ENCODE data around the gene TACC3.

Gene TACC3

DNA sequence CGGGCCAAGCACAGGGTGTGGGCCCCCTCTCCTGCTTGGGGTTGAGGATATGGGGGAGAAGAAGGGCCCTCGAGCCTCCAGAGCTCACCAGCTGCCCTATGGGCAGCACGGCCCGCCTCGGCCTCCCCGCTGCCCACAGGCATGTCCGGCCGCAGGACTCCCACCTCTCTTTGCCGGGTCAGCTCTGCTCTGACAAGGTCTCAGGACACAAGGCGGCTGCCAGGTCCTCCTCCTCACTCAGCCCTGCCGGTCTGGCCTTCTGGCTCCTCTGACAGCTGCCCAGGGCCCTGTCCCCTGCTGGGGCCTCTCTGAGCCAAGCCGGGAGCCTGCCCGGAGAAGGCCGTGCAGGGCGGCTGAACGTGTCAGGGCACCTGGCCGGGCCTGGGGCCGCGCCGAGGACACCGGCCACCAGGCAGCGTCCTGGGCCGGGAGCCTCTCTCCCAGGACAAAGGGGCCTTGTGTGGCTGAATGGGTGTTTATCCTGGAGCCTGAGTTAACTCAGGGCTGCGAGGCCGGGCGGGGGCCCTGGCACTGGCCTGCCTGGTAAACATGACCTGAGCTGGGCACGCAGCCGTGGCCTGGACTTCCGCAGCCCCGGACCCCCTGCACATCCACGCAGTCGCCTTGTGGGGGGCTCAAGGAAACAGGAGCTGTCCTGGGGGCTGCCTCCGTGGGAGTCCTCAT lies 25.7 kb downstream of the TACC3 start:
- no peak for DNase-seq (ENCODE audit: low spot score)

DNA sequence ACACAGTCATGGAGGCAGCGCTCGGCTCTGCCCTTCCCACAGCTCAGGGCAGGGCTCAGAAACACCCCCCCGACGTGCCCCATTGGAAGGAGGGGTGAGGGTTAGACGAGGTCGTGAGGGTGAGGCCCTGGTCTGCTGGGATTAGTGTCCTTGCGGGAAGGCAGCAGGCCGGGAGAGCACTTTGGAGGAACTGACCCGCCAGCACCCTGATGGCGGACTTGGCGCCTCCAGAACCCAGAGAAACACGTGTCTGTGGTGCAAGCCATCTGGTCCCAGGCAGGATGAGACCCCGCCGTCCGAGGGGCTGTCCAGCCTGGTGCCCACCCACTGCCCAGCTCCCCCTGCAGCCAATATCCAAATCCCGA lies 26.3 kb downstream of the TACC3 start:
- DNase-seq (ENCODE audit: low spot score), result no peak

DNA sequence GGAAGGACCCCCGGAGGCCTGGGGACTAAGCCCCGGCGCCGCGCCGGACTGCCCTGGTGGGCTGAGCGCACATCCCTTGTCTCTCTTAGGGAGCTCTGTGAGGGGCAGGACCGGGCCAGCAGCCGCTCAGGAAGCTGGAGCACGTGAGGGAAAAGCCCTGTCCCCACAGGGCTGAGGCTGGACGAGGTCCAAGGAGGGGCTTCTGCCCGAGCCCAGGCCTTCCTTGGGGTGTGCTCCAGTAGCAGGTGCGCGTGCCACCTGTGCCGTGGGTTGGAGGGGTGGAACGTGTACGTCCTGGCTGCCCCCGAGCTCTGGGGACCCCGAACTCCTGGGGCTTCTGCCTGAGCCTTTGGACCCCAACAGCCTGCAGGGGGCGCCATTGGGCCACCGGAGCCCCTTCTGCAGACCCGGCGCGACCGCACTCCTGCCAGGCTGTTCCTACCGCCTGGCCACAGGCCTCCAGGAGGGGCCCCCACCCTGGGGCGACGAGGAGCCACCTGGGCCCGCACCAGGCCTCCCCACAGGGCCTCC lies 27.2 kb downstream of the TACC3 start:
- DNase-seq (ENCODE audit: low spot score), result peak; percentile 84

DNA sequence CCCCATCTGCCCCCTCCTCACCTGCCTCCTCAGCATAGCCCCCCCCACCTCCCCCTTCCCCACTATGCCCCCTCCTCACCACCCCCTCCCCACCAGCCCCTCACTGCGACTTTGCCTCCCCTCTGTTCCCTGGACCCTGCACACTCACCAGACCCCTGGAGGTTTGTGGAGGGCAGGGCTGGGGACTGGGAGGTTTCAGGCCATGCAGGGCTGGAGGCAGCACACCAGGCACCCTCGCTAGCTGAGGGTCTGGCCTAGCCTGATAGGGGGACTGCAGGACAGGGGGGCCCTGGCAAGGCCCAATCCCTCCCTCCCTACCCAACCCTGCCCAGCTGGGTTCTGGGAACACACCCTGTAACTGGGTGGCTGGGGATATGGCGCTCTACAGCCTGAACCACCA lies 28.0 kb downstream of the TACC3 start:
- no peak for DNase-seq (ENCODE audit: low spot score)

DNA sequence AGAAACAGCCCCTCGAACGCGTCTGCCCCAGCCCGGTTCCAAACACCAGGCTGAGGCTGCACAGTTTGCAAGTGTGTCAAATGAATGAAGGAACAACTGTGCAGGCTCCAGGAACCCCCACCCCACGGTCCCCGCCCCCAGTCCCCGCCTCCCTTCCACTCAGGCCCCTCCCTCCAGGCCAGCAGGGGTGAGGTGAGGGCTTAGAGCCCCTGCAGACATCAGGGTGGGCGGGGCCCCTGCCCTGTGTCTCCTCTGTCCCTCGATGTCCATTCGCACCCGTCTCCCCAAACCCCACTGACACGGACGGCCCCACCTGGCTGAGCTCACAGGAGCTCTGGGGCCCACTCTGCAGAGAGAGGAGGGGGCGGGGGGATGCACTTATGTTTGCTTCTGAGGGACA lies 28.5 kb downstream of the TACC3 start:
- no peak for DNase-seq (ENCODE audit: low spot score)

DNA sequence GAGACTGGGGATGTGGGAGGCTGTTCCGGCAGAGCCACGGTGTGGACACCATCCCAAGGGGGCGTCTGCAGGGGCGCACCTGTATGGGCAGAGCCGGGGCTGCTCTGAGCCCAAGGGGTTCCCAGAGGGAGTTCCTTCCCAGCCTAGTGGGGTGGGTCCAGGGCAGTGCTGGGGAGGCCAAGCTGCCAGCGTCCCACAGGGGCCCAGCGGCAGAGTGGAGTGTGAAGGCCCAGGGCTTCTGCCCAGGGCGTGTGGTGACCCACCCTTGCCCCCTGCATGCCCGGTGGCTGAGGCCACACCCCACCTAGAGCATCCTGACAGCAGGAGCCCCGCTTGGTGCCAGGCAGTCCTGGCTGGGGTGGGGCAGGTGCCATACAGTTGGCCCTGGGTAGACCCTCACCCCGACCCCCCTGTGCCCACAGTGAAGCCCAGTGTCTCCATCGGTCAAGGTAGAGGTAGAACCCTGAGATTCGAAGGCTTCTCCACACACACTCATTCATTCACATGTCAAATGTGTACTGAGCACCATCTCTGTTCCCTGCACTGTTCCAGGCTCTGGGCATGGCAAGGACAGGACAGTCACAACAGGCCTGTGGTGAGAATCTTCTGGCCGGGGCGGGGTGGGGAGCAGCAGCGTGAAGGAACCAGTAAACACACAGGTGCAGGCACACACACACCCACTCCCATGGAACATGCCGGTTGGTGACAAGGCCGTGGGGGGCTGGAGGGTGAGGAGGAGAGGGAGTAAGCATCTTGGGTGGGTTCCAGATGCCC lies 29.2 kb downstream of the TACC3 start:
- DNase-seq (ENCODE audit: low spot score), result no peak

DNA sequence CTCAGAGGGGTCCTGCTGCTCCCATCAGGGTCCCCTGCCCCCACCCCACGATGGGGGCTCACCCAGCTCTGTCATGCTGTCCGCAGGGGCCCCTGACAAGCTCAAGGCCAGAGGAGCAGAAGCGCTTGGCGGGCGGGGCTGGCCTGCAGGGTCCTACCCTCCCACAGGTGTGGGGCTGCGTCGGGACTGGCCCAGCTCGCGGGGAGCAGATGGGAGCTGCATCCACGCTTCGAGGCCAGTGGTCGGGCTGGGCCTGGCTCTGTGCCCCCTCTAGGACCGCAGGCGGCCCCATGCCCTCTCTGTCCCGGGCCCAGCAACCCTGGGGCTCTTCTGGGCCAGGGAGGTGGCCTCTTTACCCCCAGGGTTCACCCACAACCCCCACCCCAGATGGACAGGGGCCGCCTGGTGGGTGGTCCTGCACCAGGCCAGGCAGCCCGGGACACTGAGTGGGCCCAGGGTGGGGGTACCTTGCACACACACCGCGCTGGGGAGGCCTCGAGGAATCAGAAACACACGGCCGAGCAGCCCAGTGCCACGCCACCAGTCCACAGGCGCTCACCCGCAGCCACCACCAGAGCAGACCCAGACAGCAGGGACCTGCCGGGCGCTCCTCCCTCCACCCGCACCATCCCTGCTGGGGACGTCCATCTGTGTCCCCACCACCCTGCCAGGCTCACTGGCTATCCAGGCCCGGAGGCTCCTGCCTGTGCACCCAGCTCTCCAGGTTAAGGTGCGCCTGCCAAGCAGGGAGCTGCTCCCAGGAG lies 30.0 kb downstream of the TACC3 start:
- no peak for DNase-seq (ENCODE audit: low spot score)

DNA sequence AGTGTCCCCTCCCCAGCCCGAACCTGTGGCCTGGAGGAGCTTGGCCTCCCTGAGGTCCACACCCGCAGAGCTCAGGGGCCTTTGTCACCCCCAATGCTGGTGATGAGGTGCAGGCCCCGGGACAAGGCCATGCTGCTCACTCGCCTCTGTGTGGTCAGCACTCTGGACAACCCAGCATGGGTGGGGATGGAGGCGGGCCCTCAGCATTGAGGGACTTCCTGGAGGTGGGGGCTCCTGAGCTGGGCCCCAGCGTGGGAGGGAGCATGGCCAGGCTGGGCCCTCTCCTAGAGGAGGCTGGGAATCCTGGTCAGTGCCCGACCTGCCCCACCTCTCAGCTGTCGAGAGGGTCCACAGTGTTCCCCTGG lies 30.6 kb downstream of the TACC3 start:
- no peak for DNase-seq (ENCODE audit: low spot score)

DNA sequence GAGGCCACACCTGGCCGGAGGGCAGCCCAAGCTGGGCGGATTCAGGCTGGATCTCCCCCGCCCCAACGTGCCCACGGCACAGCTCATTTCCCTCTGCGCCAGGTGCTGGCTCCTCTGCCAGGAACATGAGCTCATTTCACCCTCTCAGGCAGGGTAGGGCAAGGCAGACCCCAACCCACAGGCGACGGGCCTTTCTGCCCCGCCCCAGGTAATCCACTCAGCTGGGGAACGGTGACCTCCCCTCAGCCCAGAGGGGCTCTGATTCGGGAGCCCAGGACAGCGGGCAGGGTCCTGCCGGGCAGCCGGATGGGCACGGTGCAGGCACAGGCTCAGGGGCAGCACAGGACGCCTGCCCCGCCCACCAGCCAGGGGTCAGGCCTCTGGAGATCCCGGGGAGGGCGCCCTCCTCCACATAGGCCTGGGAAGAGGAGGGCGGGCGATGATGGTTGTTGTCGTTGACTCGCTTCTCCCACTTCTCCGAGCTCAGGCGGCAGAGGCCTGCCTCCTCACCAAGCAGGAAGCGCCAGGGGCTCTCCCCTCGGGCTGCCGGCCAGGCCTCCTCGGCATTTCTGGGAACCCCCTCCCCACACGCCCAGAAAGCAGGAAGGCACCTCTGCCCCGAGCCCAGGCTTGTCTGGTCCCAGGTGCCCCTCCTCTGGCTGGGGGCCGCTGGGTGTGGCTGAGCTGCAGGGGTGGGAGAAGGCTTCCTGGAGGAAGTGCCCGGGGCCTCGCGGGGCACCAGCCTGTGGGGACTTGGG lies 31.1 kb downstream of the TACC3 start:
- DNase-seq (ENCODE audit: low spot score), result no peak

DNA sequence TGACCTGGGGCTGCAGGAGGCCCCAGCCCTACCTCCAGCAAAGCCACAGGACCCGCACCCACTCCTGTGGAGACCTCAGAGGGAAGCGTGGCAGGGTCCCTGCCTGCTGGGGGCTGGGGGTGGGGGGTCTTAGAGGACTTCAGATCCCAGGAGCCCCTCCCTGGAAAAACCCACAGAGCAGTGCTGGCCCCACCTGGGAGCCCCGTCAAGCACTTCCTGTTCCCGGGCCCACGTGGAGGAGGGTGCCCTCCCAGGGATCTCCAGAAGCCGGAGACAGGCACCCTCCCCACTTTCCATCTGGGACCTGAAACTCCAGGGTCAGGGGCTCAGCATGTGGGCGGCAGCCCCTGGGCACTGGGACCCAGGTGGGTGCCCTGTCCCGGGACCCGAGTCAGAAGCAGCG lies 32.0 kb downstream of the TACC3 start:
- no peak for DNase-seq (ENCODE audit: low spot score)

DNA sequence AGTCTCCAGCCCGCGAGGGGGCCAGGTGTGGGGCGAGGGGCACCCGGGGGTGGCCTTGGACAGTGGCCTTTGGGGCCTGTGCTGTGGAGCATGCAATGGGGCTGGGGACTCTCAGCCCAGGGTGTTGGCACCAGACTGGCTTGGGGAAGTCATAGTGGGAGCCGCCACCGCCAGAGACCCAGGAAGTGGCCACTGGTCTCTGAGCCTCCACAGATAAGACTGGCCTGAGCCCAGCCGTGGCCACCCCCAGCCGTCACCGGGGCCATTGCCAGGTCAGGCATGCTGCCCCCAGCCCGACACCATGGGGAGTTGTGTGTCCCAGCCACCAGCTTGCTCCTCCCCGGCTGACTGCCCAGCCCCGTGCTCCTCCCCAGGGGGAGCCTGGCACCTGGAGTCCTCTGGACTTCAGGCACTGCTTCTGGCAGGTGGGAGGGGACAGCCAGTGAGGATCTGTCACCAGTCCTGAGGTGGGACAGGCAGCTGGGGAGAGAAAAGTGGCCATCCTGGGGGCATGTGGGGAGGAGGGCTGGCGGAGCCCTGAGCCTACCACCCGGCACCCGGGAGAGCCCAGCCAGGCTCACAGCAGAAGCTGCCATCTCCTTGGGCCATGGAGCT lies 32.5 kb downstream of the TACC3 start:
- no peak for DNase-seq (ENCODE audit: low spot score)

DNA sequence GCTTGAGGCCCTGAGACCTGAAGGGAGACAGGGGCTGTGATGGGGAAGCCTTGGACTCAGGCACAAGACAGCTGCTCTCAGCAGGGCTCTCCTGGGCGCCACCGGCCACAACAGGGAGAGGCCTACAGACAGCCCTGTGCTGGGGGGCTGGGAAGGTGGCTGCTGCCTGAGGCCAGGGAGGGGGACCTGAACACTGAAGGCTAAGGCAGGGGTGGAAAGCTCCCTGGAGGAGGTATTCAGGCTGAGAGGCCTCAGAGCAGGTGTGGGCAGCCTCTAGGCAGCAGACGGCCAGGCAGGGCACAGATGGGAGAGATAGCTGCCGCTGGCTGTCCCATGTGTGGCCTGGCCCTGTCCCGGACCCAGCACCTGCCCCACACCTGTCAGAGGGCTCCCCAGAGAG lies 33.0 kb downstream of the TACC3 start:
- DNase-seq (ENCODE audit: low spot score), result no peak

DNA sequence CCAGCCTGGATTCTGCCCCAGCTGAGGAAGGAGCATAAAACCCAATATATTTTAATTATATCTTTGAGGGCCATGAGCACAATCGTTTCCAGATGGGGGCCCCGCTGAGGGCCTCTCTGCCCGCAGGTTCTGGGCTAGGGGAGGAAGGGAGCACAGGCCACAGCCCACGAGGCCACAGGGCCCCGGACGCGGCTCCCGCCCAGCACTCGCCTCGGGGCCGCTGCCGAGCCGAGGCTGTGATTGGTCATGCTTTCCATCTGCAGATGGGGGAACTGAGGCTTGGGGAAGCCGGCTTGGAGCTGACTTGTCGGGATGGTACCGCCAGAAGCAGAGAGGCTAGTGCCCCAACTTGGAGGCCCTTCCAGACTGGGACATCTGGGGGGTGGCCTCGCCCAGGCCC lies 34.0 kb downstream of the TACC3 start:
- no peak for DNase-seq (ENCODE audit: low spot score)

DNA sequence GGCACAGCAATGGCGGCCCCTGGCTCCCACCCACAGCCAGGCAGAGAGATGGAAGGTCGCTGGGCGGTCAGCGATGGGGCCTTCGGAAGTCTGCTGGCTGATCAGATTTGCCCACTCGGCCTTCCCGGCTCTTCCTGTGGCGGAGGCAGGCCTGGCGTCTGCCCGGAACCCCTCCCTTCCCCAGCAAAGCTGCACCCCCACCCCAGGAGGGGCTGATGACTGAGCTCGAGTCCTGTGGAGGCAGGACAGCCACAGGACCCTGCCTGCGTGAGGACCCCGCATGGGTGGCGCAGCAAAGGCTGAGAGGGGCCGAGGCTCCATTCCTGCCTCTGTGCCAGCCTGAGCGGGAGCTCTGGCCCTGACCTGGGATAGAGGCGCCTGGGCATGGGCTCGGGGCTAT lies 34.8 kb downstream of the TACC3 start:
- no peak for DNase-seq (ENCODE audit: low spot score)

DNA sequence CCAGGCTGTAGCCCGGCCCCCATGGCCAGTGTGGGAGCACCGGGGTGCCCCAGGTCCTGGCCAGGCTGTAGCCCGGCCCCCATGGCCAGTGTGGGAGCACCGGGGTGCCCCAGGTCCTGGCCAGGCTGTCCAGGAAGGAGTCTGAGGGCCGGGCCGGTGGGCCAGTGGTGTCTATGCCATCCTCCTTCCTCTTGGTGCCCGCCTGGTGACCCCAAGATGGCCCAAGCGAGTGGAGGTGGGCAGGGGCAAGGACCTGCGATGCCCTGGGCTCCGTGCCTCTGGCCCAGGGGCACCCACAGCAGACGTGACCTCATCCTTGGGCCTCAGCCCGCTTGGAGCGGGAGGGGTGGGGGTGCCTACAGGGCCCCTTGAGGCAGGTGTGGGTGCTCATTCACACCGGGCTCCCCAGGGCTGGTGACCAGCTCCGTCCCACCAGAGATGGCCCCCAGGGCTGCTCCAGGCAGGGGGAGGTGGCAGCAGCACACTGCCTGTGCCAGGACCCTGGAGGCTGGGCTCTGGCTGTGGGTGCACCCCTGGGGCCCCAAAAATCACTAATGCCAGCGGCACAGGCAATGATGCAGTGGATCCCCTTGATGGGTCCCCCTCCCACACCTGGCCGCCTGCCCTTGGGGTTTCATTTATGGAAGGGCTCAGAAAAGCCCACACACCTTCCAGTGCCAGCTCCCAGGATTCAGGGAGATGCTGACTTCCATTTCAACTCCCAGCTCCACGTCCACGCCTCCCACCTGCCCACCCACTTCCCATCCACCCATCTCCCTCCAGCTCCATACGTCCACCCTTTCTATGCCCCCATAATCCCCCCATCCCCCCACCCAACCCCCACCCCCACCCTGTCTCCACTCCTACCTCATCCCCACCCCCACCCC lies 35.8 kb downstream of the TACC3 start:
- no peak for DNase-seq (ENCODE audit: low spot score)

DNA sequence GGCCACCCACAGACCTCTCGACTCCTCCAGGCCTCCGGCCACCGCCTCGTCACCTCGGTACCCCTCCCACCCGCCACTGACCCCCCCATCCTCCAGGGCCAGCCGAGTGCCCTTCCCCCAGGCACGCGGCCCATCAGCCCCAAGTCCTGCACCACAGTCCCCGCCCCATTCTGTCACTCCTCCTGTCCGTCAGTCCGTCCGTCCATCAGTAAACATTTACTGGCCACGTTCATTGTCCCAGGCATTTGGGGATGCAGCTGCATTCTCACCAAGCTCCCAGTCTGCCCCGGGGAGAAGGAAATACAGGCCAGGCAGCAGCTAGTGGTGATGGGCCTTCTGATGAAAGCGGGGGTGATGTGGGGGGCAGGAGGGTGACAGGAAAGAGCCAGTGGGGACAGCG lies 36.5 kb downstream of the TACC3 start:
- no peak for DNase-seq (ENCODE audit: low spot score)

DNA sequence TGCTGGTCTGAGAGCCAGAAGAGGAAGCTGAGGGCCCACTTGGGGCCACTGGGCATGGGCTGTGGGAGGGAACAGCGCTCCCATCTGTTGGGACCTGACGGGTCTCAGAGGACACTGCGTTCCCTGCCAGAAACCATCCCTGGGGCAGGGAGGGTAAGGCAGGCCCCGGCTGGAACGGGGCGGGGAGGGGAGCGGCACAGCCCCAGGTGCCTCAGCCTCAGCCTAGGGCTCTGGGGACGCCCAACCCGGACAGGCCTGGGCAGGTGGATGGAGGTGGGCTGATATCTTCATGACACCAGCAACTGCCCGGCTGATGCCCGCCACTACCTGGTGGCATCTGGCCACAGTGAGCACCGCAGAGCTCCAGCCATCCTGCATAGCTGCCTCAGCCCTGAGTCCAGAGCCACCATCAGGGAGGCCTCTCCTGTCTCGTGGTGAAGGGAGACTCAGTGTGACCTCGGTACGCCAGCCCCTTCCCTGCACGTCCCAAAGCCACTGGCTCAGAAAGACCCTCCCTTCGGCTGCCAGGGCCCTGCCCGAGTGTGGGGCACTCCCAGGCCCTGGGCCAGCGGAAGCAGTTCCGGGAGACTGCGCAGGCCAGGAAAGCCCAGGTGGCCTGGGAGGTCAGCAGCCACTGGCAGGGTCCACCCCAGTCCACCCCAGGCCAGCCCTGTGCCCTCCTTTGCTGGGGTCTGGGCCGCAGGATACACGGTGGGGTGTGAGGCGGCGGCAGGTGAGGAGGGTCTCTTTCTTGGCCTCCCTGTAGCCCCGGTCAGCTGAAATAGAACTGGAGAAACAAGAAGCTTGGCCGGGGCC lies 37.2 kb downstream of the TACC3 start:
- no peak for DNase-seq (ENCODE audit: low spot score)

DNA sequence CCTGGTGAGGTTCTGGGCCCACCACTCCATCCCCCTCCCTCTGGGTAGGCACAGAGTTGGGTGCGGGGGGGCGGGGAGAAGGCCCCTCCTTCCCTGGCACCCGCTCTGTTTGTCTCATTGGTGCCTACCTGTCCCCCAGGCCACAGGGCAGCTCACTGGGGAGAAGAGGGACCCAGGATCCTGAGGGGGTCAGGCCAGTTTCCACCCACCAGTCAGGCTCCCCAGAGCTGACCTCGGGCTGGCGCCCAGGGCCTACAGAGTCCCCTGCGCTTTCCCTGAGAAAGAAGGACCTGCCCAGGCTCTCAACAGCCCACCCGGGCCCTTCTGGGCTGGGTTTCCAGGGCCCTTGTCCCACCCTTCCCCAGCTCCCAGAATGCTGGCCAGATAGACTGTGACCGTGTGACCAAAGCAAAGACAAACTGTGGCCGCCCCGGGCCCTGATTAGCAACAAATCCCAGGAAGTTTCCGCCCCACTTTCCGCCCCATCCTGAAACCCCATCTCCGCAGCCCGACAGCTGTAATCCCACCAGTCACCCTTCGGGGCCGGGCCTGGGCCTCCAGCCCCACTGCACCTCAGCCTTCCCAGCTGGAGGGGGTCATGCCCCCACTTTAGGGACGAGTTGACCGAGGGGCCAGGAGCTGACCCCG lies 38.0 kb downstream of the TACC3 start:
- no peak for DNase-seq (ENCODE audit: low spot score)

DNA sequence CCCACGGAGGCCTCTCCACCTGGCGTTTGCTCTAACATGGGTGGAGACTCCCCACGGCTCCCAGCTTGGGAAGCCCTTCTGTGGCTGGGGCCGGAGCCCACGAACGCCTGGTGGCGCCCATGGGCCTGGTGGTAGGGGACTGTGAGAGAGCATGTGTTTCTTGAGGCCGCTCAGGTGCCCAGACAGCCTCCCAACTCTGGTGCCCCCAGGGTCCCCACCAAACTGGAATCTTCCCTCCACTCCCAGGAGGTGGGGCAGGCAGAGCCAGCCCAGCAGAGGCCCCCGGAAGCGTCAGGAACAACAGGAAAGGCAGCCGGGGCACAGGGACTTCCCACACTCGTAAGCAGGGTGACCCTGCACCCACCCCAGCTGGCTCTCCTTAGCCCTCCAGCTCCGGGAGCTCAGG lies 38.5 kb downstream of the TACC3 start:
- no peak for DNase-seq (ENCODE audit: low spot score)

Measured in AG08395 (cell line).